IMR-90 (cell line): Measurements from ENCODE around the gene SLC12A8. TPM values are rescaled to one million over a fixed set of nuclear protein-coding genes. Genes with fewer than 3 reads are reported as not detected.

Source experiments
- ATAC-seq: fragments of 200-7000 bp; cut with Tn5 transposase; 2 replicates; pipeline ENCODE4 v1.9.1; 2020; ENCODE audit warnings: low read depth, mild to moderate bottlenecking, moderate library complexity
- BruUV-seq: library from RNA; stranded (reverse); fragments of 400-500 nt; replicated peaks from 2 replicates; lab custom pipeline; 2021; lab: Mats Ljungman, UMichigan
- CTCF ChIA-PET: fragments of 300-600 bp; formaldehyde crosslinking; extraction: SDS; loops from one replicate; lab custom pipeline; 2021; ENCODE audit warnings: antibody characterized with exemption; lab: Yijun Ruan, JAX
- POLR2A ChIA-PET: fragments of 300-600 bp; sonication (Branson Sonifier 250); formaldehyde crosslinking; loops from one replicate; lab custom pipeline; 2022; ENCODE audit warnings: antibody characterized with exemption; ENCODE audit not compliant: unreplicated experiment; lab: Charles Lee
- DNase-seq: peaks from one replicate; pipeline ENCODE4 v3.0.0; 2013
- H2AFZ ChIP-seq: replicated peaks from 2 replicates; pipeline ENCODE3; 2013; ENCODE audit warnings: low read length, mild to moderate bottlenecking; ENCODE audit not compliant: poor library complexity
- H2AK5ac ChIP-seq: 2 replicates; pipeline ENCODE4 v1.6.1; 2013; ENCODE audit warnings: low read depth, low read length, inconsistent platforms
- H2AK9ac ChIP-seq: replicated peaks from 2 replicates; pipeline ENCODE3; 2013; ENCODE audit warnings: mild to moderate bottlenecking, low read depth, low read length, moderate library complexity; ENCODE audit not compliant: poor library complexity
- H2BK120ac ChIP-seq: 2 replicates; pipeline ENCODE4 v1.6.1; 2013; ENCODE audit warnings: low read depth, low read length, inconsistent platforms
- H2BK15ac ChIP-seq: 3 replicates; pipeline ENCODE4 v1.6.1; 2013; ENCODE audit warnings: low read depth, low read length, inconsistent platforms
- H2BK20ac ChIP-seq: 2 replicates; pipeline ENCODE4 v1.6.1; 2013; ENCODE audit warnings: low read depth, mild to moderate bottlenecking, inconsistent platforms, low read length, moderate library complexity
- H2BK5ac ChIP-seq: 2 replicates; pipeline ENCODE4 v1.6.1; 2013; ENCODE audit warnings: mild to moderate bottlenecking, low read depth, low read length, inconsistent platforms; ENCODE audit not compliant: poor library complexity, severe bottlenecking
- H3K14ac ChIP-seq: replicated peaks from 2 replicates; pipeline ENCODE4 v1.6.1; 2013; ENCODE audit warnings: low read depth, low read length, inconsistent platforms
- H3K18ac ChIP-seq: 2 replicates; pipeline ENCODE4 v1.6.1; 2013; ENCODE audit warnings: low read depth, low read length, control low read depth
- H3K23ac ChIP-seq: 2 replicates; pipeline ENCODE4 v1.6.1; 2013; ENCODE audit warnings: low read depth, low read length, inconsistent platforms
- H3K27ac ChIP-seq: 2 replicates; pipeline ENCODE4 v1.5.1; 2013; ENCODE audit warnings: mild to moderate bottlenecking, control low read depth, low read length; ENCODE audit not compliant: insufficient read depth
- H3K27me3 ChIP-seq: 2 replicates; pipeline ENCODE4 v1.6.1; 2013; ENCODE audit warnings: low read length; ENCODE audit not compliant: control insufficient read depth, insufficient read depth
- H3K36me3 ChIP-seq: 2 replicates; pipeline ENCODE4 v1.6.1; 2013; ENCODE audit warnings: low read length, mixed read lengths; ENCODE audit not compliant: control insufficient read depth, insufficient read depth
- H3K4ac ChIP-seq: 2 replicates; pipeline ENCODE4 v1.6.1; 2013; ENCODE audit warnings: low read depth, low read length, inconsistent platforms
- H3K4me1 ChIP-seq: 2 replicates; pipeline ENCODE4 v1.6.1; 2013; ENCODE audit warnings: low read length, mixed read lengths; ENCODE audit not compliant: control insufficient read depth, insufficient read depth
- H3K4me2 ChIP-seq: 2 replicates; pipeline ENCODE4 v1.6.1; 2013; ENCODE audit warnings: low read depth, mild to moderate bottlenecking, control low read depth, low read length, moderate library complexity
- H3K4me3 ChIP-seq: 2 replicates; pipeline ENCODE4 v1.5.1; 2013; ENCODE audit warnings: low read depth, mild to moderate bottlenecking, control low read depth, low read length, moderate library complexity; ENCODE audit not compliant: insufficient read depth
- H3K56ac ChIP-seq: 2 replicates; pipeline ENCODE4 v1.6.1; 2013; ENCODE audit warnings: low read length, inconsistent platforms; ENCODE audit not compliant: insufficient read depth; ENCODE audit errors: extremely low read depth
- H3K79me1 ChIP-seq, 2 experiments: 2 replicates each; pipeline ENCODE4 v1.6.1; 2013; ENCODE audit warnings: low read length in 2 of 2, inconsistent platforms in 1 of 2, low read depth in 1 of 2
- H3K9ac ChIP-seq: 2 replicates; pipeline ENCODE4 v1.6.1; 2013; ENCODE audit warnings: low read depth, low read length, control low read depth
- H3K9me1 ChIP-seq: 2 replicates; pipeline ENCODE4 v1.6.1; 2013; ENCODE audit warnings: low read length, inconsistent platforms; ENCODE audit not compliant: insufficient read depth
- H3K9me3 ChIP-seq: 2 replicates; pipeline ENCODE4 v1.6.1; 2013; ENCODE audit warnings: low read length; ENCODE audit not compliant: control insufficient read depth, insufficient read depth
- H4K20me1 ChIP-seq: 2 replicates; pipeline ENCODE4 v1.6.1; 2013; ENCODE audit warnings: low read length, inconsistent platforms; ENCODE audit not compliant: insufficient read depth
- H4K5ac ChIP-seq: 2 replicates; pipeline ENCODE4 v1.6.1; 2013; ENCODE audit warnings: mild to moderate bottlenecking, low read depth, low read length, control low read depth
- H4K8ac ChIP-seq, 2 experiments: 2 replicates each; pipeline ENCODE4 v1.6.1; 2013; ENCODE audit warnings: low read depth in 2 of 2, low read length in 2 of 2, control low read depth in 1 of 2, inconsistent platforms in 1 of 2
- H4K91ac ChIP-seq: 2 replicates; pipeline ENCODE4 v1.6.1; 2013; ENCODE audit warnings: low read depth, low read length, inconsistent platforms; ENCODE audit not compliant: insufficient read depth
- POLR2A ChIP-seq: IDR thresholded peaks from 2 replicates; pipeline ENCODE4 v1.6.1; 2012; ENCODE audit warnings: mild to moderate bottlenecking, low read depth, low read length
- WGBS, 2 experiments: methylation state at CpG; one replicate each; pipeline versions ENCODE4 v1.1.5 to v1.1.7; 2013; ENCODE audit warnings: missing lambda C conversion rate in 2 of 2; ENCODE audit not compliant: insufficient read length in 1 of 2; ENCODE audit errors: extremely low coverage in 2 of 2; 5-methylcytosine and 5-hydroxymethylcytosine counted together
- dilution Hi-C: fragments of 300-500 bp; cut with HindIII; formaldehyde crosslinking; loops from one replicate; pipeline ENCODE4 v1.14.3; 2018; ENCODE audit warnings: low sequenced_read_pairs; ENCODE audit not compliant: unreplicated experiment
- in situ Hi-C: fragments of 300-500 bp; cut with MboI; formaldehyde crosslinking; loops from 3 replicates; pipeline ENCODE4 v1.14.3; 2019; ENCODE audit warnings: low sequenced_read_pairs, inconsistent platforms, mixed read lengths
- intact Hi-C: fragments of 100-400 bp; cut with micrococcal nuclease; formaldehyde crosslinking; loops from 2 replicates; pipeline ENCODE4 v1.10.0; 2022
- polyA plus RNA-seq, 3 experiments: library from polyadenylated mRNA; depleted of rRNA; stranded (reverse); fragments of >200 nt; gene quantifications; 2 replicates each; pipeline ENCODE4 v1.2.3, GENCODE V29; 2012; ENCODE audit warnings: low replicate concordance in 1 of 3
- total RNA-seq: library from RNA; depleted of rRNA; stranded (reverse); fragments of >200 nt; gene quantifications from 2 replicates; pipeline ENCODE4 v1.2.3, GENCODE V29; 2012

The SLC12A8 gene
- total and polyA plus RNA-seq, 2 of the 4 experiments (the other 2 are of a cell fraction), result 2.2 to 4.3 TPM

DNA sequence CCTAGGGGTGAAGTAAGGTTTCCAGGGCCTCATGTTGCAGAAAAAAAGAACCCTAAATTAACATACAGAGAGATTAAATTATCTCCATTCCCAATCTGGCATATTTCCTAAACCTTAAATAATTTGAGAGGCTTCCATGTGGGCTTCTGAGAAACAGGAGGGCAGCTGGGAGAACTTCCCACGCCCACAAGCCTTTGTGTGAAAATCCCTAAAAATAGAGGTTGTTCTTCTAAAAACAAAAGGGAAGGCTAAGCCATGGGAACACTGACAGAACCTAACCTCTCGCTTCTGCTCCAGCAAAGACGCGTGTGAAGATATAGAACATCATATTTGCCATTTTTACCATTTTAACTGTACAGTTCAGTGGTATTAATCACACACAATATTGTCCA is 812 bp upstream of the SLC12A8 start:
- Histone ChIP-seq H3K4me1 (peaks cover 3% of the 10 kb centered on the region; the same call in 1 of the 2 replicates), H2BK20ac (no peak overlapping the region), H4K20me1 (no peaks in the 10 kb centered on the region), H3K4me2 (no peak overlapping the region), H2BK15ac (no peak overlapping the region), H2BK120ac (no peak overlapping the region), H3K23ac (no peak overlapping the region), H3K79me1 (no peaks in the 10 kb centered on the region), H3K14ac (no peak overlapping the region), H3K9me3 (no peaks in the 10 kb centered on the region), H3K4ac (no peak overlapping the region), H3K9me1 (no peaks in the 10 kb centered on the region; the same call in 1 of the 2 replicates), H3K56ac (no peak overlapping the region), H4K8ac (no peak overlapping the region), H4K5ac (no peak overlapping the region), H3K27ac (no peak overlapping the region), H2AK9ac (no peak overlapping the region), H3K18ac (no peak overlapping the region), H4K91ac (no peak overlapping the region), H3K36me3 (no peaks in the 10 kb centered on the region), H3K27me3 (peaks cover 26% of the 10 kb centered on the region), H2AK5ac (no peak overlapping the region), H3K9ac (no peak overlapping the region), H2AFZ (no peak overlapping the region), H3K4me3 (no peak overlapping the region), H2BK5ac (no peak overlapping the region)
- DNase-seq (no peak), ATAC-seq (no peak)
- ChIA-PET CTCF (no interaction called here), POLR2A (no interaction called here)
- TF ChIP-seq POLR2A, result no peak
- BruUV-seq, result no TSS peak
- WGBS, 2 experiments, result no CpG with 5 or more reads among the region's 4 CpGs
- intact Hi-C loops, result loop anchor here (10.0 kb wide), 1 partner anchor 371 kb away; no protein-coding TSS in a partner anchor
- dilution Hi-C loops, result no loop called here
- in situ Hi-C loops, result no loop called here
